Cardiac ventricle fibroblast (primary cell): ENCODE results near the gene HSPD1. TPM values are rescaled to one million over a fixed set of nuclear protein-coding genes. Genes with fewer than 3 reads are reported as not detected.

Source experiments
- total RNA-seq: library from RNA; depleted of rRNA; stranded (reverse); fragments of >200 nt; gene quantifications from 2 replicates; pipeline ENCODE4 v1.2.3, GENCODE V29; 2015

Gene HSPD1
- 112 and 113 TPM in 2 replicates for total RNA-seq

GRCh38 chr2:197499594-197500502 lies at the start of gene HSPD1, which contains the start of gene HSPE1:
Gene HSPD1 (minus strand): TSS chr2:197499840. CDS start chr2:197498848, 992 bp downstream.
Gene HSPE1 (plus strand): TSS chr2:197500379. CDS start chr2:197500437, 58 bp downstream.

GRCh38 chr2:197515739-197516392 lies 16.2 kb upstream of the HSPD1 start, which contains the start of gene MOB4:
Gene MOB4 (plus strand): TSS chr2:197516066. CDS start chr2:197516087, 21 bp downstream.

GRCh38 chr2:197453123-197453913 lies 46.3 kb downstream of the HSPD1 start, which contains the start of gene COQ10B:
Gene COQ10B (plus strand): TSS chr2:197453552. CDS start chr2:197453561, 9 bp downstream.

Other genes starting within 250 kb of the HSPD1 start
- 2.8 and 4.7 TPM in 2 replicates for gene ANKRD44, start 189.1 kb downstream of the HSPD1 start, total RNA-seq
- gene SF3B1, start 64.8 kb downstream of the HSPD1 start, total RNA-seq, result 115 and 124 TPM in 2 replicates
- 19.3 and 22.3 TPM in 2 replicates for gene COQ10B, start 46.3 kb downstream of the HSPD1 start, total RNA-seq
- gene HSPE1, start 539 bp upstream of the HSPD1 start, total RNA-seq, result 90.4 and 109 TPM in 2 replicates
- gene MOB4, start 16.2 kb upstream of the HSPD1 start, total RNA-seq, result 20.1 and 26.8 TPM in 2 replicates
- 16.2 and 18.1 TPM in 2 replicates for gene RFTN2, start 175.7 kb upstream of the HSPD1 start, total RNA-seq
- gene MARS2, start 205.5 kb upstream of the HSPD1 start, total RNA-seq, result 4.6 and 5.3 TPM in 2 replicates